Stimulated activated CD8-positive, alpha-beta memory T cell treated with anti-CD3 and anti-CD28 coated beads, Interleukin-7, amount 100 ng/mL, for 48 hours (primary cell): Measurements from ENCODE around the gene ATP2C1.
"Not testable (repeated sequence)": the region's sequence is repeated elsewhere in the genome, so short reads cannot be mapped to it uniquely, and the experiment has no call there.

ENCODE experiments used
- DNase-seq, 2 donors: peaks; one replicate each; pipeline ENCODE4 v3.0.0-alpha.2; 2020; ENCODE audit warnings: low read depth in 1 of 2; ENCODE audit errors: extremely low read depth in 1 of 2

ATP2C1 gene

GRCh38 chr3:130935761-130936492 is 42.0 kb downstream of the ATP2C1 start:
- DNase-seq, result no peak

- DNase-seq, result no peak
These were observed 45.9 kb downstream of the ATP2C1 start for GRCh38 chr3:130939753-130940152.

- DNase-seq, result no peak
These were observed 47.9 kb downstream of the ATP2C1 start for GRCh38 chr3:130941793-130942192.

GRCh38 chr3:130946882-130947281 is 53.0 kb downstream of the ATP2C1 start:
- no peak for DNase-seq

DNA sequence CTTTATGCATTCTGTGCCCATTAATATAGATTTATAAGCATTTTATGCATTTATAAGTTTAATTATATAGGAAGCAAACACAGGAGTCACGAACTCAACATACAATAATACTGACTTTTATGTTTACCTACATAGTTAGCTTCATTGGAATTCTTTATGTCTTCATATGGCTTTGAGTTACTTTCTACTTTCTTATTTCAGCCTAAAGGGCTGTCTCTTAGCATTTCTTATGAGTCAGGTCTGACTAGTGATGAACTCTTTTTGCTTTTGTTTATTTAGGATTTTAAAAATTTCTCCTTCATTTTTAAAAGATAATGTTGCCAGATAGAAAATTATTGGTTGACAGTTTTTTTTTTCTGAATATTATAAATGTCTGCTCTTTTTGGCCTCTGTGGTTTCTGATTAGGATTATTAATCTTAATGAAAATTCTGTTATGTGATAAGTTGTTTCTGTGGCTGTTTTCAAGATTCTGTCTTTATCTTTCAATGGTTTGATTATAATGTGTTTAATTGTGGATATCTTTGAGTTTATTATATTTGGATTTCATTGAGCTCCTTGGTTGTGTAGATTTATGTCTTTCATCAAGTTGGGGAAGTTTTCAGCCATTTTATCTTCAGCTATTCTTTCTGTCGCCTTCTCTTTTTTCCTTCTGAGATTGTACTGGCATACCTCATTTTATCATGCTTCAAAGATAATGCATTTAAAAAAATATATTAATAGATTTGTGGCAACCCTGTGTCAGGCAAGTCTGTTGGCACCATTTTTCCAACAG is 54.3 kb downstream of the ATP2C1 start:
- DNase-seq, result no peak

DNA sequence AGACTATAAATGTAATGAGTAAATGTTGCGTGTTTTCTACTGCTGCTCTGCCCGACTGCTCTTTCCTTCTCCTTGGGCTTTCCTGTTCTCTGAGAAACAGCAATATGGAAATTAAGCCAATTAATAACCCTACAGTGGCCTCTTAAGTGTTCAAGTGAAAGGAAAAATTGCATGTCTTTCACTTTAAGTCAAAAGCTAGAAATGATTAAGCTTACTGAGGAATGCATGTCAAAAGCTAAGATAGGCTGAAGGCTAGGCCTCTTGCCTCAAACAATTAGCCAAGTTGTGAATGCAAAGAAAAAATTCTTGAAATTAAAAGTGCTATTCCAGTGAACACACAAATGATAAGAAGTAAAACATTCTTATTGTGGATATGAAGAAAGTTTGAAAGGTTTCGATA is 55.0 kb downstream of the ATP2C1 start:
- no peak for DNase-seq

DNA sequence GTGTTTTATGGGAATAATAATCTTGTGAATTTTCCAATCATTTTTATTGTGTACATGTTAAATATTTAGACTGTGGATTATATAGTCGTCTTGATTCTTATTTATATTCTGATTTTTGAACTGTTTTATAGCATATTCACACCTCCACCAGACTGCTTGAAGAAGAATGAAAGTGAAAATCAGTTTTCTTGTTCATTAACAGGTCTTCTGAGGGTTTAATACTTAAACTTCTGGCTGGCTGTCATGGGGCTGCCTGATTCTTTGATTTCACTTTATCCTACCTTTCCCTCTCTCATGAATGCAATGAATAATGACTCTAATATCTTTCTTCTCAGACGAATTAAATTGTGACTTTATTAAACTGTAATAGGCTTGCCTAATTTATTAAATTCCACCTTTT is 56.2 kb downstream of the ATP2C1 start:
- no peak for DNase-seq

- no peak for DNase-seq
These were observed 56.8 kb downstream of the ATP2C1 start for GRCh38 chr3:130950641-130951040.

DNA sequence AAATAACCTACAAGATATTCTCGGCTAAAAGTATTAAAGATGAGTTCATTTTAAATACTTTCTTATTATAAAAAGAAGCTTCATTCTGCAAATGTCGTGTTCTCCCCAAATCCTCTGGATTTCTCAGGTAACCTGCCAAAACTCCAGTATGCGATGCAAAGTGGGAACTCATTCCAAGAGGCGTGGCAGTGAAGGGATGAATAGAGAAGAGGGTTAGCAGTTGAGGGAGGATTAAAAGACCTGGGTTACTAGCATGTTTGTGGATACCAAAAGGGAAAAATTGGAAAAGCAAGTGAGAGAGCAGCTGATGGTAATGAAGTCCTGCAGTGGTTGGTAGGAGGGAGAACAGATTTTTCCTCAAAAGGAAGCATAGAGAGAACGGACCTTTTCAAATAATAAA is 61.6 kb downstream of the ATP2C1 start:
- no peak for DNase-seq

DNA sequence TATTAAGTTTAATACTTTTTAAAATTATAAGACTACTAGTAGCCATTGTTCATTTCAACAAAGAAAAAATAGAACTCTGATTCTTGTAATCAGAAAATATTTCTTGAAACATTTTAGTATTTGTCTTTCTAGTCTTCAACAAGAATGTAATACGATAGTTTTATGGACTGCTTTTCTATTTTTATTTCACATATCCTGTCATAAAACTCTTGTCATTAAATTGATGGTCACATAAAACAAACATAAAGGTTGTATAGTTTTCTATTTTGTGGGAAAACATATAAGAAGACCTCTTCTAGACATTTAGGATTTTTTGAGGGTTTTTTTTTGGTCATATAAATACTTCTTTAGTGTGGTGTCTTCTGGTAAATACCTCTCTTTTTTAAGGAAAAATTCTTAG is 62.4 kb downstream of the ATP2C1 start:
- DNase-seq, result no peak

DNA sequence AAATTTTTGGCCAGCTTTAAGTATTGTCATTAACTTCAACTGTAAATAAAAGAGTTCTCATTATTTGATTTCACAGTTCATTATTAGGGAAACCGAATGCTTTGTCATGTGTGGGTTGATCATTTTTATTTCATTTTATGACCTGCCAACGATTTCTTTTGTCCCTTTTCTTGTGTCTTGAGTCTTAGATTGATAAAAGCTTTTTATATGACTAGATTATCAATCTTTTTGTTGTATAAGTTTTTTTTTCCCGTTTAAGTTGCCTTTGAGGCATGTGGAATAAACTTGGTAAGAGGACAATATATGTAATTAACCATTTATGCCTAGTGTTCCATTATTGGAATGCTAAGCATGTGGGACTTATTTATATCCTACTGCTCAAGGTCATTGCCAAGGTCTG is 62.8 kb downstream of the ATP2C1 start:
- no peak for DNase-seq

GRCh38 chr3:130960139-130960795 is 66.4 kb downstream of the ATP2C1 start:
- DNase-seq, result no peak

GRCh38 chr3:130961458-130961857 is 67.6 kb downstream of the ATP2C1 start:
- DNase-seq, result no peak

- no peak for DNase-seq
These were observed 69.6 kb downstream of the ATP2C1 start for GRCh38 chr3:130963444-130963843.

GRCh38 chr3:130963878-130964277 is 70.0 kb downstream of the ATP2C1 start:
- DNase-seq, result no peak

DNA sequence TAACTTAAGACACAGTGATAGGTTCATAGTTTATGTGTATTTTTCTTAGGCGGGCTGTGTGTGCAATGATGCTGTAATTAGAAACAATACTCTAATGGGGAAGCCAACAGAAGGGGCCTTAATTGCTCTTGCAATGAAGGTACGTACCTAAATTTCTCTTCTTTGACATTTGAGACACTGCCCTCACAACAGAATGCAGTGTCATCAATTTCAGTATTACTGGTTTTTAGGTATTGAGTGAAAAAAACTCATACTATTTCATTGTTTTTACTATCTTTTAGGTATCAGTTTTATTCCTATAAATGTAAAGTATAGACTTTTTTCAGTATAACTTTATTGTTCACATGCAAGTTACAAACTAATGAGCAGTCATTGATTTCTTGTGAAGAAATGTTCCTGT is 73.4 kb downstream of the ATP2C1 start:
- no peak for DNase-seq

GRCh38 chr3:130968221-130968620 is 74.3 kb downstream of the ATP2C1 start:
- no peak for DNase-seq

DNA sequence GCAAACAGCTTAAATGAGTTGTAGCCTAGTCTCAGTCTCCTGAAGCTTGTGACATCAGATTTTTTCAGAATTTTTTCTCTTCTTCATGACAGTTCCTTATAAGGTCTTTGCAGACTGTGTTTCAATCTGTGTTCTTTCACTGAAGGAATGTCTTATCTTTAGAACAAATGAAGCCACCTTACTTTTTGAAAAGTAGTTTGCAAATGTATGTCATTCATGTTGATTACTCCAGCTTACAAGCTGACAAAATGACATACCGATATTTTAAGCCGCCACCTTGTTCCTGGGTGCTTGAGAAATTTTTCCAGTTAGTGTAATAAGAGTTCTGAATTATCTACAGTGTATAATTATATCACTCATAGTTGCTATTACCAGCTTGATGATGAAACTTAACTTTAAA is 75.7 kb downstream of the ATP2C1 start:
- no peak for DNase-seq

- no peak for DNase-seq
These were observed 77.3 kb downstream of the ATP2C1 start for GRCh38 chr3:130971208-130971607.

GRCh38 chr3:130972592-130972991 is 78.7 kb downstream of the ATP2C1 start:
- not testable (repeated sequence) for DNase-seq

- no peak for DNase-seq
These were observed 79.5 kb downstream of the ATP2C1 start for GRCh38 chr3:130973406-130973805.

- no peak for DNase-seq
These were observed 80.3 kb downstream of the ATP2C1 start for GRCh38 chr3:130974201-130974600.
